ENCODE data around the gene CFAP97D2.

Gene CFAP97D2

DNA sequence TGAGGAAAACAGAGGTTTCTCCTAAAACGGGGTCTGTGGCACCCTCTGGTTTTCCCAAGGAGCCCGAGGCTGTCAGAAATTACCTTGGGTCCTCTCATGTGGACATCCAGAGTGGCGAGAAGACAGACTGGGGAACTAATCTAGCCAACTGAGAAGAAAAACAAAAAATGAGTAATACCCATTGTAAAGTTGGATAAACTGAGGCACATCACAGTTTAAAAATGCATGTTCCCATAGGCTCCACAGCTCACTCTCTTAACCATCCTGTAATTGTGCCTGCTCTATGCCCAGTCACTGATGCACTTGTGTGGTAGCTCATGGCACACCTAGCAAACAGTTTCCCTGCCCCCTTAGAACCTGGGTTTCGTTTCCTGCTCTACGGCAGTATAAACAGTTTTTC is 87.2 kb downstream of the CFAP97D2 start:
- DNase-seq (ENCODE audit: low read depth, low spot score): no peak
- Histone ChIP-seq H3K4me1 (ENCODE audit: insufficient read depth, insufficient read length) (no peaks in the 10 kb centered on the region), H3K4me3 (ENCODE audit: insufficient read length, low read depth) (no peak overlapping the region), H3K9me3 (ENCODE audit: insufficient read depth, low read length) (no peaks in the 10 kb centered on the region; the same call in 1 of the 2 replicates), H3K27me3 (ENCODE audit: insufficient read depth, insufficient read length) (no peaks in the 10 kb centered on the region), H3K36me3 (ENCODE audit: insufficient read depth, insufficient read length, low read length) (peaks cover 86% of the 10 kb centered on the region), H3K9ac (ENCODE audit: insufficient read length, low read depth) (no peak overlapping the region)
- TF ChIP-seq YY1 (IDR thresholded peaks at IDR 0.05; ENCODE audit: insufficient read depth, insufficient read length) (no peak), ZNF274 (IDR thresholded peaks at IDR 0.05; ENCODE audit: low read depth, low read length) (no peak), SUZ12 (IDR thresholded peaks at IDR 0.05; ENCODE audit: extremely low read depth, insufficient read depth, insufficient read length) (no peak)

DNA sequence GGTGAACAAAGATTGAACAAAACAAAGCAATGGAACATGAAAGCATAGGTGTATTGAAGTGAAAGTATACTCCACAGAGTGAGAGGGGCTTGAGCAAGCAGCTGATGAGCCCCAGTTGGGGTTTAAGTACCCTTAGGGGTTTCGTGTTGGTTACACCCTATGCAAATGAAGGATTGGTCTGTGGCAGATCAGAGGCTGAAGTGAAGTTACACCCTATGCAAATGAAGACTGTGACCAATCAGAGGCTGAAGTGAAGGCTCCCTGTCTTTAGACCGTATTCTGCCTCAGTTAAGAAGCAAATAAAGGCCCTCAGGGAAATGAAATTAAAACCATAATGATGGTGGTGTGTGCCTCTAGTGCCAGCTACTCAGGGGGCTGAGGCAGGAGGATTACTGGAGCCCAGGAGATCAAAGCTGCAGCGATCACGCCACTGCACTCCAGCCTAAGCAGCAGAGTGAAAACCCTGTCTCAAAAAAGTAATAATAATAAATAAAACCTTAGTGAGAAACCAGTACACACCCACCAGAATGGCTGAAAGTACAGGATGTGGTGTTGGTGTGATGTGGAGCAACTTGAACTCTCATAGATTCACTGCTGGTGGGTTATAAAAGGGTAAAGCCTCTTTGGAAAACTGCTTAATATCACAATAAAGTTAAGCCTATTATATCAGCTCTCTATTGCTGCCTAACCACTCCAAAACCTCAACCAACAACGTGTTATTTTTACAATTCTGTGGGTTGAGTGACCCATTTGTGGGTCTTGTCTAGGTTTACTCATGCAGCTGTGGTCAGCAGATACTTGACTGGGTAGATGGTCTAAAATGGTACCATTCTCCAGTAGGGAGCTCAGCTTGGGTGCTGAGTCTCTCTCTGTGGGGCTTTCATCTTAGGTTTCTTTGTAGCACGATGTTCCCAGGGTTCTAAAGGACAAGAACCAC is 89.6 kb downstream of the CFAP97D2 start:
- Histone ChIP-seq H3K9ac (ENCODE audit: insufficient read length, low read depth) (no peak overlapping the region), H3K9me3 (ENCODE audit: insufficient read depth, low read length) (no peaks in the 10 kb centered on the region; the same call in 1 of the 2 replicates), H3K4me1 (ENCODE audit: insufficient read depth, insufficient read length) (no peaks in the 10 kb centered on the region), H3K36me3 (ENCODE audit: insufficient read depth, insufficient read length, low read length) (peaks cover 79% of the 10 kb centered on the region), H3K4me3 (ENCODE audit: insufficient read length, low read depth) (no peak overlapping the region), H3K27me3 (ENCODE audit: insufficient read depth, insufficient read length) (no peaks in the 10 kb centered on the region)
- TF ChIP-seq YY1 (IDR thresholded peaks at IDR 0.05; ENCODE audit: insufficient read depth, insufficient read length): no peak
- no peak for DNase-seq (ENCODE audit: low read depth, low spot score)

DNA sequence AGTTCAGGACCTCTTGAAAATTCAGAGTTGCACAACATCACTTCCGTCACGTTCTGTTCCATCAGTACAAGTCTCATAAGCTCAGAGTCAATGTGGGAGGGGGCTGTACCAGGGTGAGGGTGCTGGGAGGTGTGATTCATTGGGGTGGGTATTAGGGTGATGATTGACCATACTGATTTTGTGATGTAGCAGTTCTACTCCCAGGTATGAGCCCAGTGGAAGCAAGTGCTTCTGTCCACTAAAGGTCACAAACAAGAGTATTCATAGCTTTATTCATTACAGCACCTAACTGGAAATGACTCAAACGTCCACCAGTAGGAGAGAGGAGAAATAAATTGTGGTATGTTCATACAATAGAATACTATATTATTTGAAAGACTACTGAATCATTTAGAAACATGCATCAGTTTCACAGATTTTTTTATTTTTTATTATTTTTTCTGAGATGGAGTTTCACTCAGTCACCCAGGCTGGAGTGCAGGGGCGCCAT is 90.3 kb downstream of the CFAP97D2 start:
- Histone ChIP-seq H3K9ac (ENCODE audit: insufficient read length, low read depth) (no peak overlapping the region), H3K4me1 (ENCODE audit: insufficient read depth, insufficient read length) (no peaks in the 10 kb centered on the region), H3K9me3 (ENCODE audit: insufficient read depth, low read length) (no peaks in the 10 kb centered on the region; the same call in 1 of the 2 replicates), H3K36me3 (ENCODE audit: insufficient read depth, insufficient read length, low read length) (peaks cover 80% of the 10 kb centered on the region), H3K27me3 (ENCODE audit: insufficient read depth, insufficient read length) (no peaks in the 10 kb centered on the region), H3K4me3 (ENCODE audit: insufficient read length, low read depth) (no peak overlapping the region)
- DNase-seq (ENCODE audit: low read depth, low spot score): no peak
- TF ChIP-seq ZNF274 (IDR thresholded peaks at IDR 0.05; ENCODE audit: low read depth, low read length) (no peak), SUZ12 (IDR thresholded peaks at IDR 0.05; ENCODE audit: extremely low read depth, insufficient read depth, insufficient read length) (no peak), YY1 (IDR thresholded peaks at IDR 0.05; ENCODE audit: insufficient read depth, insufficient read length) (no peak)
